ENCODE results near the gene CUL7.

- TF ChIP-seq, protein P1, sequence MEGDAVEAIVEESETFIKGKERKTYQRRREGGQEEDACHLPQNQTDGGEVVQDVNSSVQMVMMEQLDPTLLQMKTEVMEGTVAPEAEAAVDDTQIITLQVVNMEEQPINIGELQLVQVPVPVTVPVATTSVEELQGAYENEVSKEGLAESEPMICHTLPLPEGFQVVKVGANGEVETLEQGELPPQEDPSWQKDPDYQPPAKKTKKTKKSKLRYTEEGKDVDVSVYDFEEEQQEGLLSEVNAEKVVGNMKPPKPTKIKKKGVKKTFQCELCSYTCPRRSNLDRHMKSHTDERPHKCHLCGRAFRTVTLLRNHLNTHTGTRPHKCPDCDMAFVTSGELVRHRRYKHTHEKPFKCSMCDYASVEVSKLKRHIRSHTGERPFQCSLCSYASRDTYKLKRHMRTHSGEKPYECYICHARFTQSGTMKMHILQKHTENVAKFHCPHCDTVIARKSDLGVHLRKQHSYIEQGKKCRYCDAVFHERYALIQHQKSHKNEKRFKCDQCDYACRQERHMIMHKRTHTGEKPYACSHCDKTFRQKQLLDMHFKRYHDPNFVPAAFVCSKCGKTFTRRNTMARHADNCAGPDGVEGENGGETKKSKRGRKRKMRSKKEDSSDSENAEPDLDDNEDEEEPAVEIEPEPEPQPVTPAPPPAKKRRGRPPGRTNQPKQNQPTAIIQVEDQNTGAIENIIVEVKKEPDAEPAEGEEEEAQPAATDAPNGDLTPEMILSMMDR (IDR thresholded peaks at IDR 0.05), result no peak
- no peak for TF ChIP-seq EZH2 (IDR thresholded peaks at IDR 0.05; ENCODE audit: borderline replicate concordance, insufficient read depth, low read depth, low read length, poor library complexity, severe bottlenecking)
Measured at GRCh38 chr6:43047998-43048397, 5.7 kb downstream of the CUL7 start.

All from B cell (primary cell).